Mesodermal cell (in vitro differentiated cells): ENCODE data around the gene CORO2B.
"Not testable (repeated sequence)": the region's sequence is repeated elsewhere in the genome, so short reads cannot be mapped to it uniquely, and the experiment has no call there.

Experiments used
- H3K27ac ChIP-seq: 2 replicates; pipeline ENCODE4 v1.7.0; 2013; ENCODE audit warnings: mild to moderate bottlenecking, low read depth, low read length, moderate library complexity; ENCODE audit not compliant: severe bottlenecking
- H3K36me3 ChIP-seq: 2 replicates; pipeline ENCODE4 v1.7.1; 2013; ENCODE audit warnings: mild to moderate bottlenecking, low read length, moderate library complexity; ENCODE audit not compliant: control insufficient read depth, insufficient read depth
- H3K4me1 ChIP-seq: one replicate; pipeline ENCODE4 v1.7.1; 2013; ENCODE audit warnings: mild to moderate bottlenecking, low read length; ENCODE audit not compliant: insufficient read depth, control insufficient read depth, poor library complexity, severe bottlenecking
- H3K4me3 ChIP-seq: 2 replicates; pipeline ENCODE4 v1.7.0; 2013; ENCODE audit warnings: low read length, control low read depth, mild to moderate bottlenecking; ENCODE audit not compliant: insufficient read depth, poor library complexity, severe bottlenecking; ENCODE audit errors: extremely low read depth
- H3K9me3 ChIP-seq: 2 replicates; pipeline ENCODE4 v1.7.1; 2013; ENCODE audit warnings: mild to moderate bottlenecking, low read length, moderate library complexity; ENCODE audit not compliant: control insufficient read depth
- WGBS, 2 experiments: methylation state at CpG; one replicate each; pipeline ENCODE4 v1.1.5; 2013; ENCODE audit warnings: missing lambda C conversion rate in 2 of 2; ENCODE audit not compliant: insufficient coverage in 2 of 2; 5-methylcytosine and 5-hydroxymethylcytosine counted together

The CORO2B gene

GRCh38 chr15:68601206-68602197 lies 22.7 kb downstream of the CORO2B start:
- Histone ChIP-seq H3K27ac (no peak overlapping the region), H3K4me1 (peaks cover 25% of the 10 kb centered on the region), H3K36me3 (no peaks in the 10 kb centered on the region), H3K9me3 (no peaks in the 10 kb centered on the region), H3K4me3 (no peak overlapping the region)
- WGBS, 2 experiments = 84 to 95% methylated on average over 17 of the region's 23 CpGs

- H3K4me3 ChIP-seq = no peak overlapping the region
- no peaks in the 10 kb centered on the region for H3K36me3 ChIP-seq
- H3K27ac ChIP-seq = no peak overlapping the region
- 82 to 85% methylated on average over 6 to 10 of the region's 11 CpGs for WGBS, 2 experiments
- H3K9me3 ChIP-seq = no peaks in the 10 kb centered on the region
- peaks cover 25% of the 10 kb centered on the region for H3K4me1 ChIP-seq
Observed at GRCh38 chr15:68602459-68603215, 23.8 kb downstream of the CORO2B start.

- 90 to 100% methylated on average over 2 to 3 of the region's 5 CpGs for WGBS, 2 experiments
- Histone ChIP-seq H3K27ac (no peak overlapping the region), H3K9me3 (no peaks in the 10 kb centered on the region), H3K4me3 (no peak overlapping the region), H3K36me3 (no peaks in the 10 kb centered on the region), H3K4me1 (peaks cover 29% of the 10 kb centered on the region)
Observed at GRCh38 chr15:68603216-68603595, 24.4 kb downstream of the CORO2B start.

DNA sequence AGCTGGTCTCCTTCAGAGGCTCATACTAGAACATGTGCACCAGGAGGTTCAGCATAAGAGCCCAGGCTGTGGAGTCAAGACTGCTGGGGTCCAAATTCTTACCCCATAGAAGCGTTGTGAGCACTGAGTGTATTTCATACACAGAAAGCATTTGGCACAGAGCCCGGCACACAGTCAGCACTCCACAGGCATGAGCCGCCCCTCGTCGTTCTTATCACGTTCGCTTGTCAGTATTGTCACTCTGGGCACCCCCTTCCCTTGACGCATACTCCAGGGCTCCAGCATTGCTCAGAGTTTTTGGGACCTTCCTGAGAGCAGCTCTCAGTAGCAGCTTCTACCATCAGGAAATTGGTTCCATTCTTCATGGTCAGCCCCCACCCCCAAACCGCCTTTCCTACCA lies 25.2 kb downstream of the CORO2B start:
- Histone ChIP-seq H3K9me3 (no peaks in the 10 kb centered on the region), H3K36me3 (no peaks in the 10 kb centered on the region), H3K4me3 (no peak overlapping the region), H3K4me1 (peaks cover 24% of the 10 kb centered on the region), H3K27ac (no peak overlapping the region)
- 88 to 89% methylated on average over 8 of the region's 9 CpGs for WGBS, 2 experiments

DNA sequence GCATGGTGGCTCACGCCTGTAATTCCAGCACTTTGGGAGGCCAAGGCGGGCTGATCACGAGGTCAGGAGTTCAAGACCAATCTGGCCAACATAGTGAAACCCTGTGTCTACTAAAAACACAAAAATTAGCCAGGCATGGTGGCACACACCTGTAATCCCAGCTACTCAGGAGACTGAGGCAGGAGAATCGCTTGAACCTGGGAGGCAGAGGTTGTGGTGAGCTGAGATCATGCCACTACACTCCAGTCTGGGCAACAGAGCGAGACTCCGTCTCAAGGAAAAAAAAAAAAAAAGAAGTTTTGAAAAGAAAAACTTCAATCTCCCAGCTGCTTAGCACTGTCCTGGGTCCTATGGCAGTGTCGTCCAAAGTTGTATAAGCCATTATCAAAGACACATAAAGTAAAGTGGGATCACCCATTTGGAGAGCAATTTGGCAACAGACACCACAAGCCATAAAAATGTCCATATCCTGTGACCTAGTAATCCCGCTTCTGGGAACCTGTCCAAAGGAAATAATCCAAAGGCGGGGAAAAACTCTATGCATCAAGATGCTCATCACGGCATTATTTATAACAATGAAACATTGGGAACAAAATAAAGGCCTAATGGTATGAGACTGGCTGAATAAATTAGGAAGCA lies 26.2 kb downstream of the CORO2B start:
- H3K4me1 ChIP-seq = peaks cover 24% of the 10 kb centered on the region
- H3K36me3 ChIP-seq, H3K27ac ChIP-seq, H3K9me3 ChIP-seq, H3K4me3 ChIP-seq: not testable (repeated sequence)
- 90 to 95% methylated on average over 5 to 7 of the region's 10 CpGs for whole genome bisulfite sequencing, 2 experiments

GRCh38 chr15:68606375-68606774 lies 27.6 kb downstream of the CORO2B start:
- H3K4me1 ChIP-seq = peaks cover 17% of the 10 kb centered on the region
- WGBS, 2 experiments = 91 to 100% methylated on average over 1 of the region's 3 CpGs

GRCh38 chr15:68608206-68608843 lies 29.5 kb downstream of the CORO2B start:
- WGBS, 2 experiments = 86 to 100% methylated on average over 2 to 4 of the region's 8 CpGs
- H3K9me3 ChIP-seq = no peaks in the 10 kb centered on the region
- H3K36me3 ChIP-seq = no peaks in the 10 kb centered on the region
- H3K4me1 ChIP-seq = peaks cover 17% of the 10 kb centered on the region
- H3K4me3 ChIP-seq = no peak overlapping the region
- no peak overlapping the region for H3K27ac ChIP-seq

More at GRCh38 chr15:68606375-68606774, 27.6 kb downstream of the CORO2B start:
- Histone ChIP-seq H3K36me3 (no peaks in the 10 kb centered on the region), H3K27ac (no peak overlapping the region), H3K9me3 (no peaks in the 10 kb centered on the region), H3K4me3 (no peak overlapping the region)

- H3K27ac ChIP-seq = no peak overlapping the region
- no peaks in the 10 kb centered on the region for H3K36me3 ChIP-seq
- no peaks in the 10 kb centered on the region for H3K9me3 ChIP-seq
- no peak overlapping the region for H3K4me3 ChIP-seq
- 87 to 91% methylated on average over 3 of the region's 4 CpGs for WGBS, 2 experiments
- peaks cover 17% of the 10 kb centered on the region for H3K4me1 ChIP-seq
Observed at GRCh38 chr15:68608844-68609232, 30.0 kb downstream of the CORO2B start.

GRCh38 chr15:68609629-68610028 lies 30.8 kb downstream of the CORO2B start:
- H3K27ac ChIP-seq = no peak overlapping the region
- no peaks in the 10 kb centered on the region for H3K36me3 ChIP-seq
- 78 to 79% methylated on average over 4 to 6 of the region's 7 CpGs for WGBS, 2 experiments
- no peak overlapping the region for H3K4me3 ChIP-seq
- peaks cover 25% of the 10 kb centered on the region for H3K4me1 ChIP-seq
- H3K9me3 ChIP-seq = no peaks in the 10 kb centered on the region

GRCh38 chr15:68610825-68611224 lies 32.0 kb downstream of the CORO2B start:
- no peak overlapping the region for H3K4me3 ChIP-seq
- 64 to 100% methylated on average over 1 to 5 of the region's 8 CpGs for WGBS, 2 experiments
- H3K9me3 ChIP-seq = no peaks in the 10 kb centered on the region
- H3K27ac ChIP-seq = no peak overlapping the region
- no peaks in the 10 kb centered on the region for H3K36me3 ChIP-seq
- H3K4me1 ChIP-seq = peaks cover 30% of the 10 kb centered on the region
